MM.1S (cell line): Measurements from ENCODE around the gene FGF12.

Experiments used
- EZH2 ChIP-seq: fragments of 300-600 bp; sonication (generic); optimal IDR thresholded peaks from 2 replicates; pipeline ENCODE3; 2017; ENCODE audit warnings: low read depth, mild to moderate bottlenecking, antibody characterized with exemption, low read length, mixed read lengths
- EZH2phosphoT487 ChIP-seq: fragments of 300-600 bp; sonication (generic); IDR thresholded peaks from 2 replicates; pipeline ENCODE4 v1.6.1; 2018; ENCODE audit warnings: antibody characterized with exemption, low read length
- TF ChIP-seq, protein P1 (sequence below): fragments of 300-600 bp; sonication (generic); IDR thresholded peaks from 2 replicates; pipeline ENCODE4 v1.5.1; 2016; ENCODE audit warnings: antibody characterized with exemption, low read length, mixed read lengths

DNA sequence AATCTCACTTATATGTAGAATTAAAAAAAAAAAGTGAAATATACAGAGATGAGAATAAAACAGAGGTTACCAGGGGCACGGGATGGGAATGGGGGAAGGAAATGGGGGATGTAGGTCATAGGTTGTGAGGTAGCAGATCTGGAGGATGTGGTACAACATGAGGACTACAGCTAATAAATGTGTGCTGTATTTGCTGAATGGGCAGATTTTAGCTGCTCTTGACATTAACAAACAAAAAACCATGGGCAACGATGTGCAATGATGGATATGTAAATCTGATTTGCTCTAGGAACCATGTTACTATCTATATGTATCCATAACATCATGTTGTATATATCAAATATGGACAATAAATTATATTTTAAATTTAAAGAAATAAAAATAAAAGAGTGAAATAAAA, 87.4 kb downstream of the FGF12 start:
- TF ChIP-seq, protein P1, sequence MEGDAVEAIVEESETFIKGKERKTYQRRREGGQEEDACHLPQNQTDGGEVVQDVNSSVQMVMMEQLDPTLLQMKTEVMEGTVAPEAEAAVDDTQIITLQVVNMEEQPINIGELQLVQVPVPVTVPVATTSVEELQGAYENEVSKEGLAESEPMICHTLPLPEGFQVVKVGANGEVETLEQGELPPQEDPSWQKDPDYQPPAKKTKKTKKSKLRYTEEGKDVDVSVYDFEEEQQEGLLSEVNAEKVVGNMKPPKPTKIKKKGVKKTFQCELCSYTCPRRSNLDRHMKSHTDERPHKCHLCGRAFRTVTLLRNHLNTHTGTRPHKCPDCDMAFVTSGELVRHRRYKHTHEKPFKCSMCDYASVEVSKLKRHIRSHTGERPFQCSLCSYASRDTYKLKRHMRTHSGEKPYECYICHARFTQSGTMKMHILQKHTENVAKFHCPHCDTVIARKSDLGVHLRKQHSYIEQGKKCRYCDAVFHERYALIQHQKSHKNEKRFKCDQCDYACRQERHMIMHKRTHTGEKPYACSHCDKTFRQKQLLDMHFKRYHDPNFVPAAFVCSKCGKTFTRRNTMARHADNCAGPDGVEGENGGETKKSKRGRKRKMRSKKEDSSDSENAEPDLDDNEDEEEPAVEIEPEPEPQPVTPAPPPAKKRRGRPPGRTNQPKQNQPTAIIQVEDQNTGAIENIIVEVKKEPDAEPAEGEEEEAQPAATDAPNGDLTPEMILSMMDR: no peak
- TF ChIP-seq EZH2phosphoT487 (no peak), EZH2 (no peak)
